Endometrial microvascular endothelial cells (primary cell): ENCODE data around the gene KCTD21. TPM values are rescaled to one million over a fixed set of nuclear protein-coding genes. Genes with fewer than 3 reads are reported as not detected.
"Not testable (repeated sequence)": the region's sequence is repeated elsewhere in the genome, so short reads cannot be mapped to it uniquely, and the experiment has no call there.

Source experiments
- in situ Hi-C: cut with HindIII; loops from 2 replicates; pipeline ENCODE4 v1.10.0; 2017; ENCODE audit warnings: low sequenced_read_pairs, low pct_unique_long_range_greater_than_20kb; ENCODE audit errors: inconsistent ontology term
- total RNA-seq: library from RNA; depleted of rRNA; stranded (reverse); fragments of >200 nt; gene quantifications from one replicate; pipeline ENCODE4 v1.2.3, GENCODE V29; 2015; ENCODE audit errors: inconsistent ontology term

Gene KCTD21
- total RNA-seq, 1 donor from 2014 or later: 8.1 TPM

GRCh38 chr11:78189851-78190250, 1.4 kb upstream of the KCTD21 start:
- in situ Hi-C loops: no loop called here

- in situ Hi-C loops: no loop called here
Measured at GRCh38 chr11:78189174-78189724, 823 bp upstream of the KCTD21 start.

- in situ Hi-C loops: no loop called here
Measured at GRCh38 chr11:78187366-78188285, 800 bp downstream of the KCTD21 start.

GRCh38 chr11:78181185-78181584, 7.2 kb downstream of the KCTD21 start:
- in situ Hi-C loops: no loop called here

- in situ Hi-C loops: no loop called here
Measured at GRCh38 chr11:78180751-78181150, 7.7 kb downstream of the KCTD21 start.

GRCh38 chr11:78179459-78180071, 8.9 kb downstream of the KCTD21 start:
- in situ Hi-C loops: no loop called here

GRCh38 chr11:78177216-78177615, 11.2 kb downstream of the KCTD21 start:
- in situ Hi-C loops: no loop called here

- in situ Hi-C loops: no loop called here
Measured at GRCh38 chr11:78176605-78177141, 11.8 kb downstream of the KCTD21 start.

- in situ Hi-C loops: not testable (repeated sequence)
Measured at GRCh38 chr11:78175862-78176261, 12.6 kb downstream of the KCTD21 start.

GRCh38 chr11:78171951-78172350, 16.5 kb downstream of the KCTD21 start:
- in situ Hi-C loops: no loop called here

- in situ Hi-C loops: no loop called here
Measured at GRCh38 chr11:78170874-78171549, 17.4 kb downstream of the KCTD21 start.

GRCh38 chr11:78170413-78170812, 18.0 kb downstream of the KCTD21 start:
- in situ Hi-C loops: no loop called here

GRCh38 chr11:78168539-78169477, 19.6 kb downstream of the KCTD21 start:
- in situ Hi-C loops: no loop called here

GRCh38 chr11:78166855-78167469, 21.5 kb downstream of the KCTD21 start:
- in situ Hi-C loops: no loop called here

- in situ Hi-C loops: no loop called here
Measured at GRCh38 chr11:78164471-78164870, 24.0 kb downstream of the KCTD21 start.

GRCh38 chr11:78163828-78164227, 24.6 kb downstream of the KCTD21 start:
- in situ Hi-C loops: no loop called here

GRCh38 chr11:78161962-78162371, 26.5 kb downstream of the KCTD21 start:
- in situ Hi-C loops: no loop called here

GRCh38 chr11:78161346-78161745, 27.1 kb downstream of the KCTD21 start:
- in situ Hi-C loops: no loop called here
